ENCODE results near the gene ZNF185. TPM values are rescaled to one million over a fixed set of nuclear protein-coding genes. Genes with fewer than 3 reads are reported as not detected.

Gene ZNF185
- total RNA-seq = under 1 TPM; 0.75 to 0.88 TPM

- H3K27ac Mint-ChIP-seq = no peak within 1 kb of the TSS
- POLR2A ChIA-PET = no interaction called here
These were observed at the start of gene ZNF185 for GRCh38 chrX:152897222-152898131. ZNF185 (plus strand) TSS chrX:152898067; CDS start chrX:152914490, 16,423 bp downstream.

GRCh38 chrX:152850465-152850864 lies 47.4 kb upstream of the ZNF185 start:
- H3K36me3 Mint-ChIP-seq (ENCODE audit: low read depth) = peaks cover 33% of the 10 kb centered on the region
- no peak overlapping the region for H3K4me3 Mint-ChIP-seq
- H3K9me3 Mint-ChIP-seq = no peaks in the 10 kb centered on the region
- no peak overlapping the region for H3K27ac Mint-ChIP-seq
- CTCF ChIA-PET = no interaction called here
- POLR2A ChIA-PET = no interaction called here
- H3K27me3 Mint-ChIP-seq = no peaks in the 10 kb centered on the region
- peaks cover 12% of the 10 kb centered on the region for H3K4me1 Mint-ChIP-seq
- DNase-seq = no peak

More at GRCh38 chrX:152897222-152898131, at the start of gene ZNF185:
- no peaks in the 10 kb centered on the region for H3K4me1 Mint-ChIP-seq
- peaks cover 15% of the 10 kb centered on the region for H3K27me3 Mint-ChIP-seq
- no peaks in the 10 kb centered on the region for H3K9me3 Mint-ChIP-seq
- DNase-seq = no peak
- CTCF ChIA-PET = no interaction called here
- H3K4me3 Mint-ChIP-seq = no peak within 1 kb of the TSS
- no peaks in the 10 kb centered on the region for H3K36me3 Mint-ChIP-seq (ENCODE audit: low read depth)

GRCh38 chrX:152853986-152854385 lies 43.9 kb upstream of the ZNF185 start:
- Mint-ChIP-seq H3K27ac (no peak overlapping the region), H3K9me3 (no peaks in the 10 kb centered on the region), H3K4me1 (peaks cover 14% of the 10 kb centered on the region), H3K4me3 (no peak overlapping the region), H3K36me3 (ENCODE audit: low read depth) (peaks cover 28% of the 10 kb centered on the region), H3K27me3 (no peaks in the 10 kb centered on the region)
- DNase-seq = no peak
- ChIA-PET POLR2A (no interaction called here), CTCF (no interaction called here)

- no peaks in the 10 kb centered on the region for H3K27me3 Mint-ChIP-seq
- ChIA-PET POLR2A (no interaction called here), CTCF (no interaction called here)
- H3K4me3 Mint-ChIP-seq = no peak overlapping the region
- H3K9me3 Mint-ChIP-seq = no peaks in the 10 kb centered on the region
- no peak for DNase-seq
- no peak overlapping the region for H3K27ac Mint-ChIP-seq
- H3K36me3 Mint-ChIP-seq (ENCODE audit: low read depth) = peaks cover 6% of the 10 kb centered on the region
- H3K4me1 Mint-ChIP-seq = peaks cover 2% of the 10 kb centered on the region
These were observed 36.8 kb upstream of the ZNF185 start for GRCh38 chrX:152861116-152861515.

GRCh38 chrX:152861826-152862225 lies 36.0 kb upstream of the ZNF185 start:
- peaks cover 2% of the 10 kb centered on the region for H3K4me1 Mint-ChIP-seq
- H3K4me3 Mint-ChIP-seq = no peak overlapping the region
- DNase-seq = no peak
- ChIA-PET CTCF (no interaction called here), POLR2A (no interaction called here)
- peaks cover 6% of the 10 kb centered on the region for H3K36me3 Mint-ChIP-seq (ENCODE audit: low read depth)
- H3K9me3 Mint-ChIP-seq = no peaks in the 10 kb centered on the region
- H3K27ac Mint-ChIP-seq = no peak overlapping the region
- H3K27me3 Mint-ChIP-seq = no peaks in the 10 kb centered on the region

- no peak for DNase-seq
- no peaks in the 10 kb centered on the region for H3K9me3 Mint-ChIP-seq
- POLR2A ChIA-PET = no interaction called here
- H3K36me3 Mint-ChIP-seq (ENCODE audit: low read depth) = peaks cover 10% of the 10 kb centered on the region
- no peak overlapping the region for H3K27ac Mint-ChIP-seq
- H3K4me3 Mint-ChIP-seq = no peak overlapping the region
- no peaks in the 10 kb centered on the region for H3K27me3 Mint-ChIP-seq
- no peaks in the 10 kb centered on the region for H3K4me1 Mint-ChIP-seq
- CTCF ChIA-PET = no interaction called here
These were observed 32.5 kb upstream of the ZNF185 start for GRCh38 chrX:152865232-152865920.

GRCh38 chrX:152866386-152866785 lies 31.5 kb upstream of the ZNF185 start:
- H3K36me3 Mint-ChIP-seq (ENCODE audit: low read depth) = peaks cover 8% of the 10 kb centered on the region
- peaks cover under 1% of the 10 kb centered on the region for H3K4me1 Mint-ChIP-seq
- no peak overlapping the region for H3K27ac Mint-ChIP-seq
- H3K4me3 Mint-ChIP-seq = no peak overlapping the region
- no peak for DNase-seq
- H3K27me3 Mint-ChIP-seq = no peaks in the 10 kb centered on the region
- no peaks in the 10 kb centered on the region for H3K9me3 Mint-ChIP-seq
- CTCF ChIA-PET = no interaction called here
- POLR2A ChIA-PET = no interaction called here

GRCh38 chrX:152869972-152870371 lies 27.9 kb upstream of the ZNF185 start:
- no peaks in the 10 kb centered on the region for H3K27me3 Mint-ChIP-seq
- ChIA-PET POLR2A (no interaction called here), CTCF (no interaction called here)
- DNase-seq = no peak
- peaks cover 10% of the 10 kb centered on the region for H3K36me3 Mint-ChIP-seq (ENCODE audit: low read depth)
- H3K27ac Mint-ChIP-seq = no peak overlapping the region
- peaks cover 12% of the 10 kb centered on the region for H3K4me1 Mint-ChIP-seq
- no peak overlapping the region for H3K4me3 Mint-ChIP-seq
- no peaks in the 10 kb centered on the region for H3K9me3 Mint-ChIP-seq

- no peak for DNase-seq
- CTCF ChIA-PET = no interaction called here
- Mint-ChIP-seq H3K27me3 (no peaks in the 10 kb centered on the region), H3K4me3 (no peak overlapping the region), H3K9me3 (no peaks in the 10 kb centered on the region), H3K36me3 (ENCODE audit: low read depth) (peaks cover 10% of the 10 kb centered on the region), H3K4me1 (peaks cover 12% of the 10 kb centered on the region), H3K27ac (no peak overlapping the region)
- POLR2A ChIA-PET = no interaction called here
These were observed 26.6 kb upstream of the ZNF185 start for GRCh38 chrX:152871260-152871659.

GRCh38 chrX:152872522-152872921 lies 25.3 kb upstream of the ZNF185 start:
- Mint-ChIP-seq H3K36me3 (ENCODE audit: low read depth) (peaks cover 10% of the 10 kb centered on the region), H3K4me3 (no peak overlapping the region), H3K9me3 (no peaks in the 10 kb centered on the region), H3K4me1 (peaks cover 12% of the 10 kb centered on the region), H3K27ac (no peak overlapping the region), H3K27me3 (no peaks in the 10 kb centered on the region)
- POLR2A ChIA-PET = no interaction called here
- CTCF ChIA-PET = no interaction called here
- no peak for DNase-seq

GRCh38 chrX:152873361-152873760 lies 24.5 kb upstream of the ZNF185 start:
- DNase-seq = no peak
- Mint-ChIP-seq H3K9me3 (no peaks in the 10 kb centered on the region), H3K4me3 (no peak overlapping the region), H3K4me1 (peaks cover 12% of the 10 kb centered on the region), H3K36me3 (ENCODE audit: low read depth) (peaks cover 10% of the 10 kb centered on the region), H3K27ac (no peak overlapping the region), H3K27me3 (no peaks in the 10 kb centered on the region)
- ChIA-PET CTCF (no interaction called here), POLR2A (no interaction called here)

GRCh38 chrX:152876931-152877840 lies 20.7 kb upstream of the ZNF185 start:
- DNase-seq = no peak
- Mint-ChIP-seq H3K4me3 (no peak overlapping the region), H3K27me3 (no peaks in the 10 kb centered on the region), H3K9me3 (no peaks in the 10 kb centered on the region), H3K4me1 (peaks cover 4% of the 10 kb centered on the region), H3K36me3 (ENCODE audit: low read depth) (no peaks in the 10 kb centered on the region), H3K27ac (no peak overlapping the region)
- CTCF ChIA-PET = no interaction called here
- POLR2A ChIA-PET = no interaction called here

Data from activated CD4-positive, alpha-beta memory T cell treated with anti-CD3 and anti-CD28 coated beads, Interleukin-2, amount 10 ng/mL, durations not matched to agents 7 days and 5 days (primary cell).